GM08714 (cell line): Measurements from ENCODE around the gene VTCN1.
A peak's percentile ranks its signal among the peaks of the same experiment; 100 is the strongest.
"Not testable (repeated sequence)": the region's sequence is repeated elsewhere in the genome, so short reads cannot be mapped to it uniquely, and the experiment has no call there.

ENCODE experiments used
- H3K4me3 ChIP-seq: fragments of 200-500 bp; sonication (Bioruptor generic); 2 replicates; pipeline ENCODE4 v1.5.1; 2014; ENCODE audit warnings: mild to moderate bottlenecking, low read length, inconsistent platforms
- ZNF274 ChIP-seq: IDR thresholded peaks from 2 replicates; pipeline ENCODE4 v1.6.1; 2012; ENCODE audit warnings: mild to moderate bottlenecking, low read depth, low read length

The VTCN1 gene

GRCh38 chr1:117130526-117130925, 80.2 kb downstream of the VTCN1 start:
- no peak for TF ChIP-seq ZNF274
- H3K4me3 ChIP-seq = no peak overlapping the region

GRCh38 chr1:117128323-117129079, 82.2 kb downstream of the VTCN1 start:
- no peak overlapping the region for H3K4me3 ChIP-seq

GRCh38 chr1:117127795-117128194, 82.9 kb downstream of the VTCN1 start:
- no peak overlapping the region for H3K4me3 ChIP-seq
- TF ChIP-seq ZNF274 = no peak

More at GRCh38 chr1:117128323-117129079, 82.2 kb downstream of the VTCN1 start:
- no peak for TF ChIP-seq ZNF274

GRCh38 chr1:117124661-117125060, 86.1 kb downstream of the VTCN1 start:
- H3K4me3 ChIP-seq = no peak overlapping the region
- no peak for TF ChIP-seq ZNF274

GRCh38 chr1:117123274-117123673, 87.5 kb downstream of the VTCN1 start:
- H3K4me3 ChIP-seq = no peak overlapping the region
- TF ChIP-seq ZNF274 = no peak

- TF ChIP-seq ZNF274 = no peak
- H3K4me3 ChIP-seq = peak overlapping the region; percentile 51; the same call in 1 of the 2 replicates
Observed at GRCh38 chr1:117122330-117123025, 88.2 kb downstream of the VTCN1 start.

- TF ChIP-seq ZNF274 = no peak
- H3K4me3 ChIP-seq = peak within 1 kb of the TSS; percentile 51
Observed at GRCh38 chr1:117121589-117122329, 89.0 kb downstream of the VTCN1 start, which contains the start of gene TRIM45. Gene TRIM45, minus strand, starts transcription at chr1:117121749. Its CDS starts 548 bp downstream, at chr1:117121201.

GRCh38 chr1:117120774-117121588, 89.7 kb downstream of the VTCN1 start:
- no peak for TF ChIP-seq ZNF274
- H3K4me3 ChIP-seq = peak overlapping the region; percentile 51

- H3K4me3 ChIP-seq = not testable (repeated sequence)
Observed at GRCh38 chr1:117119144-117119543, 91.6 kb downstream of the VTCN1 start.

- no peak for TF ChIP-seq ZNF274
- no peak overlapping the region for H3K4me3 ChIP-seq
Observed at GRCh38 chr1:117118137-117118536, 92.6 kb downstream of the VTCN1 start.

GRCh38 chr1:117117697-117118096, 93.0 kb downstream of the VTCN1 start:
- H3K4me3 ChIP-seq = no peak overlapping the region
- no peak for TF ChIP-seq ZNF274

GRCh38 chr1:117116784-117117130, 94.0 kb downstream of the VTCN1 start:
- no peak overlapping the region for H3K4me3 ChIP-seq

GRCh38 chr1:117116090-117116783, 94.5 kb downstream of the VTCN1 start:
- H3K4me3 ChIP-seq = no peak overlapping the region
- no peak for TF ChIP-seq ZNF274

More at GRCh38 chr1:117116784-117117130, 94.0 kb downstream of the VTCN1 start:
- no peak for TF ChIP-seq ZNF274
